T-helper 17 cell (primary cell): ENCODE data around the gene DLG2. TPM values are rescaled to one million over a fixed set of nuclear protein-coding genes. Genes with fewer than 3 reads are reported as not detected.
"Not testable (repeated sequence)": the region's sequence is repeated elsewhere in the genome, so short reads cannot be mapped to it uniquely, and the experiment has no call there.

Experiments
- ATAC-seq: fragments of 150-1000 bp; cut with Tn5 transposase; 2 replicates; pipeline ENCODE4 v1.10.0; 2021; ENCODE audit warnings: mild to moderate bottlenecking, moderate library complexity
- DNase-seq, 3 donors: peaks; one replicate each; pipeline versions ENCODE4 v3.0.0 to v3.0.0-alpha.2; 2020 to 2021
- H3K9me3 ChIP-seq: one replicate; pipeline ENCODE4 v1.7.0; 2013; ENCODE audit warnings: low read length, mild to moderate bottlenecking; ENCODE audit not compliant: control insufficient read depth, poor library complexity, severe bottlenecking
- H3K27ac Mint-ChIP-seq: one replicate; pipeline ENCODE4 v1.8.0; 2022; ENCODE audit warnings: mild to moderate bottlenecking, moderate library complexity, mixed read lengths
- H3K27me3 Mint-ChIP-seq: one replicate; pipeline ENCODE4 v1.8.0; 2022; ENCODE audit warnings: mixed read lengths
- H3K36me3 Mint-ChIP-seq: one replicate; pipeline ENCODE4 v1.8.0; 2022; ENCODE audit warnings: low read depth, mixed read lengths
- H3K4me1 Mint-ChIP-seq: one replicate; pipeline ENCODE4 v1.8.0; 2022; ENCODE audit warnings: mild to moderate bottlenecking, mixed read lengths
- H3K4me3 Mint-ChIP-seq: one replicate; pipeline ENCODE4 v1.8.0; 2022; ENCODE audit warnings: mild to moderate bottlenecking, moderate library complexity, mixed read lengths
- total RNA-seq, 4 donors: library from RNA in 2 of 4; stranded (reverse) in 2 of 4; gene quantifications; one replicate each; pipeline ENCODE4 v1.2.3 and lab custom pipeline; 2022 to 2026

Gene DLG2
- total RNA-seq, 2 donors from 2014 or later: 1.0 to 2.2 TPM

GRCh38 chr11:84308491-84308890 is 1318.7 kb downstream of the DLG2 start:
- not testable (repeated sequence) for DNase-seq, H3K36me3 Mint-ChIP-seq

GRCh38 chr11:84300092-84300491 is 1327.1 kb downstream of the DLG2 start:
- H3K4me1 Mint-ChIP-seq: no peaks in the 10 kb centered on the region
- no peak overlapping the region for H3K4me3 Mint-ChIP-seq
- H3K27me3 Mint-ChIP-seq: no peaks in the 10 kb centered on the region
- no peaks in the 10 kb centered on the region for H3K36me3 Mint-ChIP-seq
- no peak overlapping the region for H3K27ac Mint-ChIP-seq
- no peak for DNase-seq
- H3K9me3 ChIP-seq: no peaks in the 10 kb centered on the region
- ATAC-seq: no peak

More at GRCh38 chr11:84308491-84308890, 1318.7 kb downstream of the DLG2 start:
- H3K27ac Mint-ChIP-seq, H3K4me1 Mint-ChIP-seq, H3K27me3 Mint-ChIP-seq, H3K4me3 Mint-ChIP-seq, H3K9me3 ChIP-seq, ATAC-seq: not testable (repeated sequence)

GRCh38 chr11:84297570-84297969 is 1329.6 kb downstream of the DLG2 start:
- no peak for DNase-seq
- H3K36me3 Mint-ChIP-seq: no peaks in the 10 kb centered on the region
- no peaks in the 10 kb centered on the region for H3K27me3 Mint-ChIP-seq
- no peaks in the 10 kb centered on the region for H3K9me3 ChIP-seq
- no peak overlapping the region for H3K27ac Mint-ChIP-seq
- ATAC-seq: no peak
- no peaks in the 10 kb centered on the region for H3K4me1 Mint-ChIP-seq
- H3K4me3 Mint-ChIP-seq: no peak overlapping the region

- DNase-seq (no peak), ATAC-seq (no peak)
- Mint-ChIP-seq H3K36me3 (no peaks in the 10 kb centered on the region), H3K27ac (no peak overlapping the region), H3K4me3 (no peak overlapping the region), H3K27me3 (no peaks in the 10 kb centered on the region), H3K4me1 (no peaks in the 10 kb centered on the region)
- no peaks in the 10 kb centered on the region for H3K9me3 ChIP-seq
Measured at GRCh38 chr11:84295815-84296214, 1331.3 kb downstream of the DLG2 start.

- H3K9me3 ChIP-seq: no peaks in the 10 kb centered on the region
- Mint-ChIP-seq H3K36me3 (no peaks in the 10 kb centered on the region), H3K4me3 (no peak overlapping the region), H3K27ac (no peak overlapping the region), H3K4me1 (no peaks in the 10 kb centered on the region), H3K27me3 (no peaks in the 10 kb centered on the region)
- no peak for DNase-seq
- ATAC-seq: no peak
Measured at GRCh38 chr11:84292955-84293354, 1334.2 kb downstream of the DLG2 start.

- Mint-ChIP-seq H3K27me3 (no peaks in the 10 kb centered on the region), H3K4me1 (no peaks in the 10 kb centered on the region)
Measured at GRCh38 chr11:84292006-84292405, 1335.1 kb downstream of the DLG2 start.

GRCh38 chr11:84290647-84291046 is 1336.5 kb downstream of the DLG2 start:
- no peaks in the 10 kb centered on the region for H3K4me1 Mint-ChIP-seq
- ATAC-seq (no peak), DNase-seq (no peak)
- H3K9me3 ChIP-seq: no peaks in the 10 kb centered on the region
- no peak overlapping the region for H3K4me3 Mint-ChIP-seq
- no peaks in the 10 kb centered on the region for H3K27me3 Mint-ChIP-seq
- no peaks in the 10 kb centered on the region for H3K36me3 Mint-ChIP-seq
- H3K27ac Mint-ChIP-seq: no peak overlapping the region

More at GRCh38 chr11:84292006-84292405, 1335.1 kb downstream of the DLG2 start:
- DNase-seq (no peak), ATAC-seq (no peak)
- Mint-ChIP-seq H3K4me3 (no peak overlapping the region), H3K36me3 (no peaks in the 10 kb centered on the region), H3K27ac (no peak overlapping the region)
- H3K9me3 ChIP-seq: no peaks in the 10 kb centered on the region

GRCh38 chr11:84289381-84289906 is 1337.7 kb downstream of the DLG2 start:
- Mint-ChIP-seq H3K27ac (no peak overlapping the region), H3K4me1 (no peaks in the 10 kb centered on the region), H3K4me3 (no peak overlapping the region), H3K27me3 (no peaks in the 10 kb centered on the region), H3K36me3 (no peaks in the 10 kb centered on the region)
- no peak for DNase-seq
- no peak for ATAC-seq
- H3K9me3 ChIP-seq: no peaks in the 10 kb centered on the region

GRCh38 chr11:84273541-84273940 is 1353.6 kb downstream of the DLG2 start:
- H3K4me1 Mint-ChIP-seq: no peaks in the 10 kb centered on the region
- ATAC-seq: no peak
- H3K27me3 Mint-ChIP-seq: no peaks in the 10 kb centered on the region
- no peak overlapping the region for H3K27ac Mint-ChIP-seq
- H3K36me3 Mint-ChIP-seq: no peaks in the 10 kb centered on the region
- H3K4me3 Mint-ChIP-seq: no peak overlapping the region
- DNase-seq: no peak
- H3K9me3 ChIP-seq: no peaks in the 10 kb centered on the region

- no peak for ATAC-seq
- no peaks in the 10 kb centered on the region for H3K4me1 Mint-ChIP-seq
Measured at GRCh38 chr11:84270466-84270865, 1356.7 kb downstream of the DLG2 start.

GRCh38 chr11:84264066-84264465 is 1363.1 kb downstream of the DLG2 start:
- no peak overlapping the region for H3K4me3 Mint-ChIP-seq
- ATAC-seq: no peak
- H3K27ac Mint-ChIP-seq: no peak overlapping the region
- no peaks in the 10 kb centered on the region for H3K27me3 Mint-ChIP-seq
- H3K36me3 Mint-ChIP-seq: no peaks in the 10 kb centered on the region
- H3K9me3 ChIP-seq: no peaks in the 10 kb centered on the region
- H3K4me1 Mint-ChIP-seq: no peaks in the 10 kb centered on the region
- no peak for DNase-seq

More at GRCh38 chr11:84270466-84270865, 1356.7 kb downstream of the DLG2 start:
- no peak for DNase-seq
- Mint-ChIP-seq H3K4me3 (no peak overlapping the region), H3K27ac (no peak overlapping the region), H3K36me3 (no peaks in the 10 kb centered on the region), H3K27me3 (no peaks in the 10 kb centered on the region)
- H3K9me3 ChIP-seq: no peaks in the 10 kb centered on the region

- Mint-ChIP-seq H3K36me3 (no peaks in the 10 kb centered on the region), H3K27ac (no peak overlapping the region), H3K27me3 (no peaks in the 10 kb centered on the region), H3K4me1 (no peaks in the 10 kb centered on the region), H3K4me3 (no peak overlapping the region)
- DNase-seq: no peak
- H3K9me3 ChIP-seq: no peaks in the 10 kb centered on the region
- no peak for ATAC-seq
Measured at GRCh38 chr11:84261707-84262106, 1365.4 kb downstream of the DLG2 start.

GRCh38 chr11:84260862-84261261 is 1366.3 kb downstream of the DLG2 start:
- Mint-ChIP-seq H3K4me3 (no peak overlapping the region), H3K36me3 (no peaks in the 10 kb centered on the region), H3K27ac (no peak overlapping the region), H3K27me3 (no peaks in the 10 kb centered on the region), H3K4me1 (no peaks in the 10 kb centered on the region)
- DNase-seq (no peak), ATAC-seq (no peak)
- H3K9me3 ChIP-seq: no peaks in the 10 kb centered on the region

- ATAC-seq (no peak), DNase-seq (no peak)
- H3K27ac Mint-ChIP-seq: no peak overlapping the region
- H3K9me3 ChIP-seq: no peaks in the 10 kb centered on the region
- no peaks in the 10 kb centered on the region for H3K36me3 Mint-ChIP-seq
- H3K4me1 Mint-ChIP-seq: no peaks in the 10 kb centered on the region
- H3K4me3 Mint-ChIP-seq: no peak overlapping the region
- no peaks in the 10 kb centered on the region for H3K27me3 Mint-ChIP-seq
Measured at GRCh38 chr11:84256618-84257017, 1370.5 kb downstream of the DLG2 start.
